NB4 (cell line): Measurements from ENCODE around the gene RAD17.
A peak's percentile ranks its signal among the peaks of the same experiment; 100 is the strongest.
"Not testable (repeated sequence)": the region's sequence is repeated elsewhere in the genome, so short reads cannot be mapped to it uniquely, and the experiment has no call there.

Experiments used
- DNase-seq: peaks from one replicate; pipeline ENCODE4 v3.0.0; 2010; ENCODE audit warnings: low read depth
- H3K4me3 ChIP-seq: one replicate; pipeline ENCODE4 v1.5.1; 2011; ENCODE audit warnings: mild to moderate bottlenecking, low read depth, low read length, moderate library complexity
- MYC ChIP-seq: IDR thresholded peaks from 2 replicates; pipeline ENCODE4 v1.6.1; 2011; ENCODE audit warnings: low read depth, low read length
- POLR2A ChIP-seq: IDR thresholded peaks from 2 replicates; pipeline ENCODE4 v1.6.1; 2011; ENCODE audit warnings: mild to moderate bottlenecking; ENCODE audit not compliant: insufficient read length; ENCODE audit errors: extremely low read depth
- TF ChIP-seq, protein P1 (sequence below): IDR thresholded peaks from one replicate; pipeline ENCODE4 v1.5.1; 2012; ENCODE audit warnings: low read depth, low read length
- TF ChIP-seq, protein P2 (sequence below): IDR thresholded peaks from 2 replicates; pipeline ENCODE4 v1.6.1; 2011; ENCODE audit warnings: low read depth, low read length

RAD17 gene

GRCh38 chr5:69454460-69455249, 85.0 kb downstream of the RAD17 start:
- TF ChIP-seq POLR2A, result no peak
- TF ChIP-seq, protein P1, sequence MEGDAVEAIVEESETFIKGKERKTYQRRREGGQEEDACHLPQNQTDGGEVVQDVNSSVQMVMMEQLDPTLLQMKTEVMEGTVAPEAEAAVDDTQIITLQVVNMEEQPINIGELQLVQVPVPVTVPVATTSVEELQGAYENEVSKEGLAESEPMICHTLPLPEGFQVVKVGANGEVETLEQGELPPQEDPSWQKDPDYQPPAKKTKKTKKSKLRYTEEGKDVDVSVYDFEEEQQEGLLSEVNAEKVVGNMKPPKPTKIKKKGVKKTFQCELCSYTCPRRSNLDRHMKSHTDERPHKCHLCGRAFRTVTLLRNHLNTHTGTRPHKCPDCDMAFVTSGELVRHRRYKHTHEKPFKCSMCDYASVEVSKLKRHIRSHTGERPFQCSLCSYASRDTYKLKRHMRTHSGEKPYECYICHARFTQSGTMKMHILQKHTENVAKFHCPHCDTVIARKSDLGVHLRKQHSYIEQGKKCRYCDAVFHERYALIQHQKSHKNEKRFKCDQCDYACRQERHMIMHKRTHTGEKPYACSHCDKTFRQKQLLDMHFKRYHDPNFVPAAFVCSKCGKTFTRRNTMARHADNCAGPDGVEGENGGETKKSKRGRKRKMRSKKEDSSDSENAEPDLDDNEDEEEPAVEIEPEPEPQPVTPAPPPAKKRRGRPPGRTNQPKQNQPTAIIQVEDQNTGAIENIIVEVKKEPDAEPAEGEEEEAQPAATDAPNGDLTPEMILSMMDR, result no peak
- no peak for TF ChIP-seq MYC
- TF ChIP-seq, protein P2, sequence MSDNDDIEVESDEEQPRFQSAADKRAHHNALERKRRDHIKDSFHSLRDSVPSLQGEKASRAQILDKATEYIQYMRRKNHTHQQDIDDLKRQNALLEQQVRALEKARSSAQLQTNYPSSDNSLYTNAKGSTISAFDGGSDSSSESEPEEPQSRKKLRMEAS, result no peak
- H3K4me3 ChIP-seq, result no peak overlapping the region

GRCh38 chr5:69455428-69455988, 85.9 kb downstream of the RAD17 start:
- DNase-seq, H3K4me3 ChIP-seq: not testable (repeated sequence)

More at GRCh38 chr5:69454460-69455249, 85.0 kb downstream of the RAD17 start:
- peak; percentile 39 for DNase-seq

DNA sequence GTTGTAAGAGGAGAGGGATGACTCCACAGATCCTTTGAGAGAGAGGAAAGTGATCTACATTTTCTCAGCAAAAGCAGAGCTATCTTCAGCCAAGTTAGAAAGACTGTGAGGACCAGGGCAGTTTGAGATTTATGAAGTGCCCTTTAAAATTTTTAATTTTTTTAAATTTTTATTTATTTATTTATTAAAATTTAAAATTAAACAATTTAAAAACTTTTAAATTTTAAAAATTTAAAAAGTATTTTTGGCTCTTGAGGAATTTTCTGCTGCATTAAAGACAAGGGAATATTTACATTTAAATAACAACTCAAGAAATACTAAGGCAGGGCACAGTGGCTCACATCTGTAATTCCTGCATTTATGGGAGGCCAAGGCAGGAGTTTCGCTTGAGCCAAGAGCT, 92.6 kb downstream of the RAD17 start:
- TF ChIP-seq, protein P1, result no peak
- TF ChIP-seq MYC (no peak), POLR2A (no peak)
- TF ChIP-seq, protein P2, result no peak
- no peak overlapping the region for H3K4me3 ChIP-seq
- no peak for DNase-seq
